ENCODE results near the gene JPH3.

GRCh38 chr16:87685405-87685755 lies 83.1 kb downstream of the JPH3 start:
- TF ChIP-seq POLR2A (IDR thresholded peaks at IDR 0.05; ENCODE audit: low read length) (no peak), GATA1 (IDR thresholded peaks at IDR 0.05; ENCODE audit: low read depth, low read length) (no peak)
